Mesendoderm (in vitro differentiated cells): Measurements from ENCODE around the gene NSD2.
"Not testable (repeated sequence)": the region's sequence is repeated elsewhere in the genome, so short reads cannot be mapped to it uniquely, and the experiment has no call there.

Experiments used
- DNase-seq: peaks from one replicate; pipeline ENCODE4 v3.0.0; 2013
- H2AK5ac ChIP-seq: 2 replicates; pipeline ENCODE4 v1.6.1; 2013; ENCODE audit warnings: low read length, inconsistent platforms
- H2BK120ac ChIP-seq: 2 replicates; pipeline ENCODE4 v1.6.1; 2013; ENCODE audit warnings: low read depth, mild to moderate bottlenecking, low read length, moderate library complexity, mixed read lengths
- H2BK15ac ChIP-seq: replicated peaks from 2 replicates; pipeline ENCODE4 v1.6.1; 2013; ENCODE audit warnings: low read depth, mild to moderate bottlenecking, moderate library complexity
- H2BK5ac ChIP-seq: 2 replicates; pipeline ENCODE4 v1.6.1; 2013; ENCODE audit warnings: low read length, inconsistent platforms
- H3K18ac ChIP-seq: 2 replicates; pipeline ENCODE4 v1.6.1; 2013; ENCODE audit warnings: mild to moderate bottlenecking, low read length, mixed read lengths
- H3K23ac ChIP-seq: one replicate; pipeline ENCODE4 v1.6.1; 2013; ENCODE audit warnings: low read length
- H3K27ac ChIP-seq: 2 replicates; pipeline ENCODE4 v1.5.1; 2013; ENCODE audit warnings: low read depth, mild to moderate bottlenecking, inconsistent platforms, low read length, moderate library complexity
- H3K27me3 ChIP-seq: 2 replicates; pipeline ENCODE4 v1.6.1; 2013; ENCODE audit warnings: low read length, control low read depth, mild to moderate bottlenecking, inconsistent platforms; ENCODE audit not compliant: insufficient read depth, poor library complexity
- H3K36me3 ChIP-seq: 2 replicates; pipeline ENCODE4 v1.6.1; 2013; ENCODE audit warnings: low read length, inconsistent platforms; ENCODE audit not compliant: control insufficient read depth, insufficient read depth
- H3K4ac ChIP-seq: one replicate; pipeline ENCODE4 v1.6.1; 2013; ENCODE audit warnings: low read depth, mild to moderate bottlenecking, low read length, moderate library complexity
- H3K4me1 ChIP-seq: 2 replicates; pipeline ENCODE4 v1.6.1; 2013; ENCODE audit warnings: low read depth, low read length, inconsistent platforms; ENCODE audit not compliant: control insufficient read depth
- H3K4me2 ChIP-seq: 2 replicates; pipeline ENCODE4 v1.6.1; 2013; ENCODE audit warnings: low read length
- H3K4me3 ChIP-seq: 2 replicates; pipeline ENCODE4 v1.5.1; 2013; ENCODE audit warnings: mild to moderate bottlenecking, low read length
- H3K56ac ChIP-seq: one replicate; pipeline ENCODE4 v1.6.1; 2013; ENCODE audit warnings: low read length
- H3K79me1 ChIP-seq: 2 replicates; pipeline ENCODE4 v1.6.1; 2013; ENCODE audit warnings: low read length, inconsistent platforms
- H3K79me2 ChIP-seq: 2 replicates; pipeline ENCODE4 v1.6.1; 2013; ENCODE audit warnings: mild to moderate bottlenecking, low read length; ENCODE audit not compliant: control insufficient read depth, insufficient read depth
- H3K9ac ChIP-seq: 2 replicates; pipeline ENCODE4 v1.6.1; 2013; ENCODE audit warnings: low read length, inconsistent platforms
- H4K5ac ChIP-seq: one replicate; pipeline ENCODE4 v1.6.1; 2013; ENCODE audit warnings: low read length
- H4K8ac ChIP-seq: one replicate; pipeline ENCODE4 v1.6.1; 2013; ENCODE audit warnings: low read depth, mild to moderate bottlenecking, control low read depth, low read length, moderate library complexity
- WGBS: extraction: QIAGEN DNeasy Blood & Tissue Kit; methylation state at CpG from one replicate; pipeline ENCODE4 v1.1.7; 2013; ENCODE audit warnings: low lambda C conversion rate, missing lambda C conversion rate; ENCODE audit not compliant: insufficient coverage; ENCODE audit errors: extremely low coverage; 5-methylcytosine and 5-hydroxymethylcytosine counted together

Gene NSD2

DNA sequence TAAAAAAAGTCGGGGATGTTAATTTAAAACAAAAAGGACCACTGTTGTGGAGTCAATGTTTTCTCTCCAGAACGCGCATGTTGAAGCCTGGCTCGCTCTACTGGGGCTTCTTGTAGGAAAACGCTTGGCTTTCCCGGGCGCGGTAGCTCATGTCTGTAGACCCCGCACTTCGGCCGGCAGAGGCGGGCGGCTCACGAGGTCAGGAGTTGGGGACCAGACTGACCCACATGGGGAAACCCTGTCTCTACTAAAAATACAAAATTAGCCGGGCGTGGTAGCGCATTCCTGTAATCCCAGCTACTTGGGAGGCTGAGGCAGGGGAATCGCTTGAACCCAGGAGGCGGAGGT, 122.0 kb downstream of the NSD2 start:
- no peak overlapping the region for H3K4me3 ChIP-seq
- H3K79me2 ChIP-seq, result peaks cover 31% of the 10 kb centered on the region
- H3K23ac ChIP-seq, result no peak overlapping the region
- no peak overlapping the region for H3K27ac ChIP-seq
- DNase-seq, result no peak
- no peak overlapping the region for H3K4me2 ChIP-seq
- H3K4ac ChIP-seq, result no peak overlapping the region
- H4K8ac ChIP-seq, result no peak overlapping the region
- no peak overlapping the region for H3K18ac ChIP-seq
- H2AK5ac ChIP-seq, result no peak overlapping the region
- H3K4me1 ChIP-seq, result no peaks in the 10 kb centered on the region
- H2BK15ac ChIP-seq, result no peak overlapping the region
- H3K56ac ChIP-seq, result no peak overlapping the region
- no peak overlapping the region for H2BK120ac ChIP-seq
- no peaks in the 10 kb centered on the region for H3K36me3 ChIP-seq
- H3K79me1 ChIP-seq, result peaks cover 19% of the 10 kb centered on the region
- H2BK5ac ChIP-seq, result no peak overlapping the region
- no peaks in the 10 kb centered on the region for H3K27me3 ChIP-seq
- H4K5ac ChIP-seq, result no peak overlapping the region
- WGBS, result no CpG with 5 or more reads among the region's 19 CpGs
- no peak overlapping the region for H3K9ac ChIP-seq

DNA sequence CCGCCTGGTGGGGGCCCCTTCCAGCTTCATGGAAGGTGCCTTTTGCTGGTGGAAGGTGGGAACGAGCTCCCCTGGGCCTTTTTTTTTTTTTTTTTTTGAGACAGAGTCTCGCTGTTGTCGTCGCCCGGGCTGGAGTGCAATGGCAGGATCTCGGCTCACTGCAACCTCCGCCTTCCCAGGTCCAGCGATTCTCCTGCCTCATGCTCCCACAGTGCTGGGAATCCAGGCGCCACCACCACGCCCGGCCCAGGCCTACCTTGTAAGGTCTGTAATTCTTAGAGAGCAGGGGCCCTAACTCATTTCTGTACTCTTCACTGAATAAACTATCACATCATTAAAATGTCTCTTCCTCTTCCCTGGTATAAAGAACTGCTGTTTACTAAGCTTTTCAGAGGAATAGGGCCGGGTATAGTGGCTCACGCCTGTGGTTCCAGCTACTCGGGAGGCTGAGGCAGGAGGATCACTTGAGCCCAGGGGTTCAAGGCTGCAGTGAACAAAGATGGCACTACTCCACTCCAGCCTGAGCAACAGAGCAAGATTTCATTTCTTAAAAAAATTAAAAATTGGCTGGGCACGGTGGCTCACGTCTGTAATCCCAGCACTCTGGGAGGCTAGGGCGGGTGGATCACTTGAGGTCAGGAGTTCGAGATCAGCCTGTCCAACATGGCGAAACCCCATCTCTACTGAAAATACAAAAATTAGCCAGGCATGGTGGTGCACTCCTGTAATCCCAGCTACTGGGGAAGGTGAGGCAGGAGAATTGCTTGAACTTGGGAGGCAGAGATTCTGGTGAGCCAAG, 122.7 kb downstream of the NSD2 start:
- not testable (repeated sequence) for H2BK5ac ChIP-seq, H3K56ac ChIP-seq, H3K9ac ChIP-seq, H3K4me2 ChIP-seq, H4K8ac ChIP-seq, H3K36me3 ChIP-seq, H4K5ac ChIP-seq, H3K4me1 ChIP-seq, H2BK15ac ChIP-seq, H3K27ac ChIP-seq, H2BK120ac ChIP-seq, H3K18ac ChIP-seq, H3K23ac ChIP-seq, H2AK5ac ChIP-seq, H3K4me3 ChIP-seq, DNase-seq, H3K27me3 ChIP-seq, H3K4ac ChIP-seq
- no CpG with 5 or more reads among the region's 20 CpGs for WGBS
- Histone ChIP-seq H3K79me2 (peaks cover 37% of the 10 kb centered on the region), H3K79me1 (peaks cover 19% of the 10 kb centered on the region)

DNA sequence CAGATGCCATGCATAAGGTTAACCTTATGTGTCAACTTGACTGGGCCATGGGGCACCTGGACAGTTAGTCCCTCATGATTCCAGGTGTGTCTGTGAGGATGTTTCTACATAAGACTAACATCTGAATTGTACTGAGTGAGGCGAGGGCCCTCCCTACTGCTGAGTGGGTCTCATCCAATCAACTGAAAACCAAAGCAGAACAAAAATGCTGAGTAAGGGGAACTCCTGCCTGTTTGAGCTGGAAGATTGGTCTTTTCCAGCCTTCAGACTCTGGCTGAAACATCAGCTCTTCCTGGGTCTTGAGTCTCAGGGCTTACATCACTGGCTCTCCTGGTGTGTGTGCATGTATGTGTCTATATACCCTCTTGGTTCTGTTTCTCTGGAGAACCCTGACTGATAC, 123.7 kb downstream of the NSD2 start:
- Histone ChIP-seq H3K18ac (no peak overlapping the region), H2BK5ac (no peak overlapping the region), H2AK5ac (no peak overlapping the region), H3K4me1 (peaks cover 3% of the 10 kb centered on the region), H4K5ac (no peak overlapping the region), H3K4me3 (no peak overlapping the region), H3K56ac (no peak overlapping the region), H2BK15ac (no peak overlapping the region), H3K4ac (no peak overlapping the region), H3K79me2 (peaks cover 45% of the 10 kb centered on the region), H3K27me3 (no peaks in the 10 kb centered on the region), H3K79me1 (peaks cover 19% of the 10 kb centered on the region), H2BK120ac (no peak overlapping the region), H3K4me2 (no peak overlapping the region), H3K23ac (no peak overlapping the region), H3K36me3 (no peaks in the 10 kb centered on the region), H4K8ac (no peak overlapping the region), H3K27ac (no peak overlapping the region), H3K9ac (no peak overlapping the region)
- WGBS, result no CpG with 5 or more reads among the region's 1 CpG
- no peak for DNase-seq

DNA sequence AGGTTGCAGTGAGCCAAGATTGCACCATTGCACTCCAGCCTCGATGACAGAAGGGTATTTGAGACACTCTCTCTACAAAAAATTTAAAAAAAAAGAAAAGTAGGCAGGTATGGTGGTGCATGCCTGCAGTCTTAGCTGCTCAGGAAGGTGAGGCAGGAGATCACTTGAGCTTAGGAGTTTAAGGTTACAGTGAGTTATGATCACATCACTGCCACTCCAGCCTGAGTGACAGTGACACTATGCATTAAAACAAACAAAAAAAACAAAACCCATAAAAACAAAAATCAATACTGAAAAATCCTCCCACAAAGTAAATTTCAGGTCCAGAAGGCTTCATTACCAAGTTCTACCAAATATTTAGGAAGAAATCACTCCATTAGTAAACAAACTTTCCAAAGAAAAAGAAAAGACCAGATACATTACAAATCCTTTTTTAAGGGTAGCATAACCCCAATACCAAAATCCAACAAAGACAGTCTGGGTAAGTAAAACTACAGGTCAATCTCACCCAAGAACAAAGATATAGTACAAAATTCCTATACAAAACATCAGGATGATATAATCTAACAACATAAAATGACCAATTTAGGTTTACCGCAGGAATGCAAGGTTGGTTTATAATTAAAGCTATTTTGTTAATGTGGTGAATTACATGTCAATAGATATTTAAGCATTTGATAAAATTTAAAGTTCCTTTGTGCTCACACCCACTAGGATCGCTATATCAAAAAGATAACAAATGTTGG, 125.8 kb downstream of the NSD2 start:
- H2BK5ac ChIP-seq, result no peak overlapping the region
- H3K4me3 ChIP-seq, result no peak overlapping the region
- peaks cover 45% of the 10 kb centered on the region for H3K79me2 ChIP-seq
- no peak overlapping the region for H4K8ac ChIP-seq
- no peak overlapping the region for H2BK120ac ChIP-seq
- no peak overlapping the region for H2AK5ac ChIP-seq
- H2BK15ac ChIP-seq, result no peak overlapping the region
- no peak overlapping the region for H3K4ac ChIP-seq
- H4K5ac ChIP-seq, result no peak overlapping the region
- H3K27me3 ChIP-seq, result no peaks in the 10 kb centered on the region
- no peak overlapping the region for H3K4me2 ChIP-seq
- H3K4me1 ChIP-seq, result peaks cover 3% of the 10 kb centered on the region
- H3K56ac ChIP-seq, result no peak overlapping the region
- no peak overlapping the region for H3K27ac ChIP-seq
- no CpG with 5 or more reads among the region's 3 CpGs for WGBS
- no peak for DNase-seq
- no peaks in the 10 kb centered on the region for H3K36me3 ChIP-seq
- peaks cover 11% of the 10 kb centered on the region for H3K79me1 ChIP-seq
- H3K23ac ChIP-seq, result no peak overlapping the region
- H3K18ac ChIP-seq, result no peak overlapping the region
- no peak overlapping the region for H3K9ac ChIP-seq

DNA sequence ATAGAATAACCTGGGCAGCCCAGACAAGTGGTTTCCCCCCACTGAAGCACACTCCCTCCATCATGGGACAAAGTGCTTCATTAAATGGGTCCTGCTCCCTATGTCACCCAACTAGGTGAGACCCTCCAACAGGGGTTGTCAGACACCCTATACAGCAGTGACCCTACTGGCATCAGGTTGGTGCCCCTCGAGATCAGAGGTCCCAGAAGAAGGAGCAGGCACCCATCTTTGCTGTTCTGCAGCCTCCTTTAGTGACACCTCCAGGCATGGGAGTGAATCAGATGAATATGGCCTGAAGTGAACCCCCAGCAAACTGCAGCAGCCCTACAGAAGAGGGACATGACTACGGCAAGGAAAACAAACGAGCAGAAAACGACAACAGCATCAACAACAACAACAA, 126.5 kb downstream of the NSD2 start:
- Histone ChIP-seq H4K5ac (no peak overlapping the region), H3K79me1 (peaks cover 8% of the 10 kb centered on the region), H3K4me2 (no peak overlapping the region), H3K56ac (no peak overlapping the region), H2BK15ac (no peak overlapping the region), H3K27ac (no peak overlapping the region), H3K4me1 (peaks cover 3% of the 10 kb centered on the region), H4K8ac (no peak overlapping the region), H3K9ac (no peak overlapping the region), H3K79me2 (peaks cover 44% of the 10 kb centered on the region), H3K36me3 (no peaks in the 10 kb centered on the region), H3K18ac (no peak overlapping the region), H3K4me3 (no peak overlapping the region), H2AK5ac (no peak overlapping the region), H2BK5ac (no peak overlapping the region), H3K23ac (no peak overlapping the region), H3K4ac (no peak overlapping the region), H2BK120ac (no peak overlapping the region), H3K27me3 (no peaks in the 10 kb centered on the region)
- DNase-seq, result no peak
- no CpG with 5 or more reads among the region's 4 CpGs for WGBS
